ENCODE results near the gene STAT5B. TPM values are rescaled to one million over a fixed set of nuclear protein-coding genes. Genes with fewer than 3 reads are reported as not detected.

STAT5B gene
- total RNA-seq, 1 donor from 2014 or later = 49.2 TPM

- Mint-ChIP-seq H3K36me3 (ENCODE audit: low read depth) (no peaks in the 10 kb centered on the region), H3K27ac (ENCODE audit: unreplicated experiment) (no peak overlapping the region), H3K27me3 (ENCODE audit: low read depth) (peaks cover 3% of the 10 kb centered on the region), H3K9me3 (no peaks in the 10 kb centered on the region), H3K4me1 (peaks cover 15% of the 10 kb centered on the region), H3K4me3 (no peak overlapping the region)
- DNase-seq (ENCODE audit: low read depth, low spot score) = no peak
- peak; percentile 50 for TF ChIP-seq CTCF (conservative IDR thresholded peaks at IDR 0.05)
These were observed 113.1 kb downstream of the STAT5B start for GRCh38 chr17:42163113-42163512.

- Mint-ChIP-seq H3K36me3 (ENCODE audit: low read depth) (no peaks in the 10 kb centered on the region), H3K9me3 (no peaks in the 10 kb centered on the region), H3K27me3 (ENCODE audit: low read depth) (no peaks in the 10 kb centered on the region), H3K4me3 (peak overlapping the region; percentile 13), H3K4me1 (peaks cover 18% of the 10 kb centered on the region), H3K27ac (ENCODE audit: unreplicated experiment) (no peak overlapping the region)
- no peak for TF ChIP-seq CTCF (conservative IDR thresholded peaks at IDR 0.05)
- DNase-seq (ENCODE audit: low read depth, low spot score) = no peak
These were observed 115.7 kb downstream of the STAT5B start for GRCh38 chr17:42160531-42160910.

- H3K36me3 Mint-ChIP-seq (ENCODE audit: low read depth) = no peaks in the 10 kb centered on the region
- H3K27me3 Mint-ChIP-seq (ENCODE audit: low read depth) = no peaks in the 10 kb centered on the region
- H3K27ac Mint-ChIP-seq (ENCODE audit: unreplicated experiment) = peak overlapping the region; percentile 27
- H3K9me3 Mint-ChIP-seq = no peaks in the 10 kb centered on the region
- peaks cover 22% of the 10 kb centered on the region for H3K4me1 Mint-ChIP-seq
- peak overlapping the region; percentile 13 for H3K4me3 Mint-ChIP-seq
- no peak for TF ChIP-seq CTCF (conservative IDR thresholded peaks at IDR 0.05)
- DNase-seq (ENCODE audit: low read depth, low spot score) = no peak
These were observed 116.2 kb downstream of the STAT5B start for GRCh38 chr17:42159796-42160530.

- Mint-ChIP-seq H3K36me3 (ENCODE audit: low read depth) (no peaks in the 10 kb centered on the region), H3K27me3 (ENCODE audit: low read depth) (no peaks in the 10 kb centered on the region), H3K9me3 (no peaks in the 10 kb centered on the region), H3K4me1 (peaks cover 44% of the 10 kb centered on the region), H3K4me3 (peak overlapping the region; percentile 91), H3K27ac (ENCODE audit: unreplicated experiment) (peak overlapping the region; percentile 35)
- no peak for DNase-seq (ENCODE audit: low read depth, low spot score)
- no peak for TF ChIP-seq CTCF (conservative IDR thresholded peaks at IDR 0.05)
These were observed 120.6 kb downstream of the STAT5B start for GRCh38 chr17:42155614-42156045.

- DNase-seq (ENCODE audit: low read depth, low spot score) = no peak
These were observed 122.1 kb downstream of the STAT5B start for GRCh38 chr17:42153919-42154742.

More at GRCh38 chr17:42153919-42154742, 122.1 kb downstream of the STAT5B start:
- Mint-ChIP-seq H3K4me3 (peak overlapping the region; percentile 91), H3K9me3 (no peaks in the 10 kb centered on the region), H3K4me1 (peaks cover 39% of the 10 kb centered on the region), H3K36me3 (ENCODE audit: low read depth) (no peaks in the 10 kb centered on the region), H3K27ac (ENCODE audit: unreplicated experiment) (peak overlapping the region; percentile 66), H3K27me3 (ENCODE audit: low read depth) (no peaks in the 10 kb centered on the region)
- TF ChIP-seq CTCF (conservative IDR thresholded peaks at IDR 0.05) = no peak

Other genes starting within 250 kb of the STAT5B start
- gene C17orf113, start 225.8 kb downstream of the STAT5B start, total RNA-seq = 2.0 and 2.2 TPM in 2 replicates
- 1.3 and 1.7 TPM in 2 replicates for gene ZNF385C, start 177.9 kb downstream of the STAT5B start, total RNA-seq
- 0.50 TPM in 1 of 2 replicates, not detected in the other for gene DHX58, start 163.7 kb downstream of the STAT5B start, total RNA-seq
- gene KAT2A, start 155.0 kb downstream of the STAT5B start, total RNA-seq = 41.9 and 43.6 TPM in 2 replicates
- 0.16 and 0.40 TPM in 2 replicates for gene HSPB9, start 153.6 kb downstream of the STAT5B start, total RNA-seq
- gene RAB5C, start 121.4 kb downstream of the STAT5B start, total RNA-seq = 97.6 and 99.0 TPM in 2 replicates
- 0.05 and 0.14 TPM in 2 replicates for gene KCNH4, start 95.2 kb downstream of the STAT5B start, total RNA-seq
- 0.47 TPM in 1 of 2 replicates, not detected in the other for gene HCRT, start 90.9 kb downstream of the STAT5B start, total RNA-seq
- 8.4 and 8.8 TPM in 2 replicates for gene GHDC, start 81.9 kb downstream of the STAT5B start, total RNA-seq
- 2.6 and 2.9 TPM in 2 replicates for gene STAT5A, start 12.1 kb upstream of the STAT5B start, total RNA-seq
- gene STAT3, start 112.1 kb upstream of the STAT5B start, total RNA-seq = 38.0 and 40.9 TPM in 2 replicates
- gene CAVIN1, start 146.9 kb upstream of the STAT5B start, total RNA-seq = 0.09 and 0.14 TPM in 2 replicates
- 59.4 and 64.7 TPM in 2 replicates for gene ATP6V0A1, start 182.5 kb upstream of the STAT5B start, total RNA-seq

Data from neural crest cell (in vitro differentiated cells).